Breast epithelium (tissue), 3 donors: Measurements from ENCODE around the gene FAM9C.

ENCODE experiments used
- POLR2A ChIP-seq: fragments of 450-650 bp; IDR thresholded peaks from one replicate; pipeline ENCODE4 v1.6.1; 2016; ENCODE audit warnings: antibody characterized with exemption, mild to moderate bottlenecking, moderate library complexity
- POLR2AphosphoS5 ChIP-seq, 3 donors: sonication (generic); formaldehyde crosslinking; IDR thresholded peaks; one replicate each; pipeline ENCODE4 v1.6.1; 2017; ENCODE audit warnings: antibody characterized with exemption in 3 of 3
- TF ChIP-seq, protein P1 (sequence below), 3 donors: fragments of 450-650 bp; IDR thresholded peaks; one replicate each; pipeline ENCODE4 v1.5.1; 2016 to 2017; ENCODE audit warnings: antibody characterized with exemption in 3 of 3, mild to moderate bottlenecking in 3 of 3, moderate library complexity in 3 of 3

DNA sequence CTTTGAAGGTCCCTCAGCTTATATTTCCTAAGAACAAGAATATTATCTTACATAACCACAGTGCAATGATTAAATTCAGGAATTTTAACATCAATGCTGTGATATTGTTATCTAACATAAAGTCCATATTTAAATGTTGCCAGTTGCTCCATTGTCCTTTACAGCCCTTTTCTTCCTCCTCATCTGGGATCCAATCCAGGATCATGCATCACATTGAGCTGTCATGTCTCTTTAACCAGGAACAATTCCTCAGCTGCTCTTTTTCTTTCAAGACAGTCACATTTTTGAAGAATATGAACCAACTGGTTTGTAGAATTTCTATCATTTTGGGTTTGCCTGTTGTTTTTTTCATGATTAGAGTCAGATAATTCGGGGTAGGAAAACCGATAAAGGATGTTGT lies 57.5 kb downstream of the FAM9C start:
- no peak for TF ChIP-seq POLR2A
- no peak for TF ChIP-seq POLR2AphosphoS5 (IDR thresholded peaks at IDR 0.05)
- TF ChIP-seq, protein P1, sequence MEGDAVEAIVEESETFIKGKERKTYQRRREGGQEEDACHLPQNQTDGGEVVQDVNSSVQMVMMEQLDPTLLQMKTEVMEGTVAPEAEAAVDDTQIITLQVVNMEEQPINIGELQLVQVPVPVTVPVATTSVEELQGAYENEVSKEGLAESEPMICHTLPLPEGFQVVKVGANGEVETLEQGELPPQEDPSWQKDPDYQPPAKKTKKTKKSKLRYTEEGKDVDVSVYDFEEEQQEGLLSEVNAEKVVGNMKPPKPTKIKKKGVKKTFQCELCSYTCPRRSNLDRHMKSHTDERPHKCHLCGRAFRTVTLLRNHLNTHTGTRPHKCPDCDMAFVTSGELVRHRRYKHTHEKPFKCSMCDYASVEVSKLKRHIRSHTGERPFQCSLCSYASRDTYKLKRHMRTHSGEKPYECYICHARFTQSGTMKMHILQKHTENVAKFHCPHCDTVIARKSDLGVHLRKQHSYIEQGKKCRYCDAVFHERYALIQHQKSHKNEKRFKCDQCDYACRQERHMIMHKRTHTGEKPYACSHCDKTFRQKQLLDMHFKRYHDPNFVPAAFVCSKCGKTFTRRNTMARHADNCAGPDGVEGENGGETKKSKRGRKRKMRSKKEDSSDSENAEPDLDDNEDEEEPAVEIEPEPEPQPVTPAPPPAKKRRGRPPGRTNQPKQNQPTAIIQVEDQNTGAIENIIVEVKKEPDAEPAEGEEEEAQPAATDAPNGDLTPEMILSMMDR (IDR thresholded peaks at IDR 0.05), result no peak
